Measurements from ENCODE around the gene SPATA17.

The SPATA17 gene

GRCh38 chr1:217717959-217718358 is 86.8 kb downstream of the SPATA17 start:
- no peaks in the 10 kb centered on the region for H3K4me1 Mint-ChIP-seq (ENCODE audit: low read depth)
- no peaks in the 10 kb centered on the region for H3K36me3 Mint-ChIP-seq (ENCODE audit: low read depth)
- H3K9me3 Mint-ChIP-seq, result no peaks in the 10 kb centered on the region
- no peak overlapping the region for H3K4me3 Mint-ChIP-seq
- no peak for DNase-seq (ENCODE audit: low spot score)
- no peak overlapping the region for H3K27ac Mint-ChIP-seq
- no peaks in the 10 kb centered on the region for H3K27me3 Mint-ChIP-seq (ENCODE audit: low read depth)

- H3K27me3 Mint-ChIP-seq (ENCODE audit: low read depth), result no peaks in the 10 kb centered on the region
- no peak overlapping the region for H3K4me3 Mint-ChIP-seq
- H3K27ac Mint-ChIP-seq, result no peak overlapping the region
- no peaks in the 10 kb centered on the region for H3K4me1 Mint-ChIP-seq (ENCODE audit: low read depth)
- DNase-seq (ENCODE audit: low spot score), result no peak
- H3K9me3 Mint-ChIP-seq, result no peaks in the 10 kb centered on the region
- H3K36me3 Mint-ChIP-seq (ENCODE audit: low read depth), result no peaks in the 10 kb centered on the region
These were observed 87.7 kb downstream of the SPATA17 start for GRCh38 chr1:217718873-217719272.

GRCh38 chr1:217721692-217722091 is 90.5 kb downstream of the SPATA17 start:
- H3K27ac Mint-ChIP-seq, result no peak overlapping the region
- DNase-seq (ENCODE audit: low spot score), result no peak
- no peaks in the 10 kb centered on the region for H3K9me3 Mint-ChIP-seq
- no peaks in the 10 kb centered on the region for H3K36me3 Mint-ChIP-seq (ENCODE audit: low read depth)
- no peaks in the 10 kb centered on the region for H3K4me1 Mint-ChIP-seq (ENCODE audit: low read depth)
- no peaks in the 10 kb centered on the region for H3K27me3 Mint-ChIP-seq (ENCODE audit: low read depth)
- no peak overlapping the region for H3K4me3 Mint-ChIP-seq

- no peak for DNase-seq (ENCODE audit: low spot score)
- no peaks in the 10 kb centered on the region for H3K4me1 Mint-ChIP-seq (ENCODE audit: low read depth)
- no peak overlapping the region for H3K27ac Mint-ChIP-seq
- H3K9me3 Mint-ChIP-seq, result no peaks in the 10 kb centered on the region
- H3K36me3 Mint-ChIP-seq (ENCODE audit: low read depth), result no peaks in the 10 kb centered on the region
- H3K4me3 Mint-ChIP-seq, result no peak overlapping the region
- no peaks in the 10 kb centered on the region for H3K27me3 Mint-ChIP-seq (ENCODE audit: low read depth)
These were observed 103.8 kb downstream of the SPATA17 start for GRCh38 chr1:217734973-217735372.

GRCh38 chr1:217747156-217747769 is 116.1 kb downstream of the SPATA17 start:
- H3K27me3 Mint-ChIP-seq (ENCODE audit: low read depth), result no peaks in the 10 kb centered on the region
- H3K4me3 Mint-ChIP-seq, result no peak overlapping the region
- no peak overlapping the region for H3K27ac Mint-ChIP-seq
- DNase-seq (ENCODE audit: low spot score), result no peak
- no peaks in the 10 kb centered on the region for H3K4me1 Mint-ChIP-seq (ENCODE audit: low read depth)
- H3K9me3 Mint-ChIP-seq, result no peaks in the 10 kb centered on the region
- H3K36me3 Mint-ChIP-seq (ENCODE audit: low read depth), result no peaks in the 10 kb centered on the region

- H3K27ac Mint-ChIP-seq, result no peak overlapping the region
- H3K36me3 Mint-ChIP-seq (ENCODE audit: low read depth), result no peaks in the 10 kb centered on the region
- H3K27me3 Mint-ChIP-seq (ENCODE audit: low read depth), result no peaks in the 10 kb centered on the region
- no peak for DNase-seq (ENCODE audit: low spot score)
- H3K4me3 Mint-ChIP-seq, result no peak overlapping the region
- H3K4me1 Mint-ChIP-seq (ENCODE audit: low read depth), result no peaks in the 10 kb centered on the region
- H3K9me3 Mint-ChIP-seq, result no peaks in the 10 kb centered on the region
These were observed 138.6 kb downstream of the SPATA17 start for GRCh38 chr1:217769768-217770167.

- H3K27me3 Mint-ChIP-seq (ENCODE audit: low read depth), result no peaks in the 10 kb centered on the region
- DNase-seq (ENCODE audit: low spot score), result no peak
- no peak overlapping the region for H3K4me3 Mint-ChIP-seq
- no peaks in the 10 kb centered on the region for H3K4me1 Mint-ChIP-seq (ENCODE audit: low read depth)
- no peak overlapping the region for H3K27ac Mint-ChIP-seq
- H3K36me3 Mint-ChIP-seq (ENCODE audit: low read depth), result no peaks in the 10 kb centered on the region
- H3K9me3 Mint-ChIP-seq, result no peaks in the 10 kb centered on the region
These were observed 139.8 kb downstream of the SPATA17 start for GRCh38 chr1:217770918-217771317.

GRCh38 chr1:217776693-217777092 is 145.5 kb downstream of the SPATA17 start:
- H3K9me3 Mint-ChIP-seq, result no peaks in the 10 kb centered on the region
- no peaks in the 10 kb centered on the region for H3K4me1 Mint-ChIP-seq (ENCODE audit: low read depth)
- H3K27ac Mint-ChIP-seq, result no peak overlapping the region
- H3K36me3 Mint-ChIP-seq (ENCODE audit: low read depth), result no peaks in the 10 kb centered on the region
- H3K4me3 Mint-ChIP-seq, result no peak overlapping the region
- no peaks in the 10 kb centered on the region for H3K27me3 Mint-ChIP-seq (ENCODE audit: low read depth)
- no peak for DNase-seq (ENCODE audit: low spot score)

GRCh38 chr1:217781056-217781455 is 149.9 kb downstream of the SPATA17 start:
- Mint-ChIP-seq H3K27ac (no peak overlapping the region), H3K36me3 (ENCODE audit: low read depth) (no peaks in the 10 kb centered on the region), H3K4me1 (ENCODE audit: low read depth) (no peaks in the 10 kb centered on the region), H3K9me3 (peaks cover 4% of the 10 kb centered on the region), H3K4me3 (no peak overlapping the region), H3K27me3 (ENCODE audit: low read depth) (no peaks in the 10 kb centered on the region)
- DNase-seq (ENCODE audit: low spot score), result no peak

GRCh38 chr1:217791091-217791490 is 159.9 kb downstream of the SPATA17 start:
- H3K27me3 Mint-ChIP-seq (ENCODE audit: low read depth), result no peaks in the 10 kb centered on the region
- H3K27ac Mint-ChIP-seq, result no peak overlapping the region
- H3K4me1 Mint-ChIP-seq (ENCODE audit: low read depth), result no peaks in the 10 kb centered on the region
- H3K9me3 Mint-ChIP-seq, result no peaks in the 10 kb centered on the region
- no peak for DNase-seq (ENCODE audit: low spot score)
- H3K36me3 Mint-ChIP-seq (ENCODE audit: low read depth), result no peaks in the 10 kb centered on the region
- H3K4me3 Mint-ChIP-seq, result no peak overlapping the region

- Mint-ChIP-seq H3K27me3 (ENCODE audit: low read depth) (no peaks in the 10 kb centered on the region), H3K4me1 (ENCODE audit: low read depth) (no peaks in the 10 kb centered on the region), H3K27ac (no peak overlapping the region), H3K4me3 (no peak overlapping the region), H3K9me3 (peaks cover 3% of the 10 kb centered on the region), H3K36me3 (ENCODE audit: low read depth) (no peaks in the 10 kb centered on the region)
- DNase-seq (ENCODE audit: low spot score), result no peak
These were observed 174.6 kb downstream of the SPATA17 start for GRCh38 chr1:217805792-217806191.

- Mint-ChIP-seq H3K27ac (no peak overlapping the region), H3K9me3 (peaks cover 6% of the 10 kb centered on the region), H3K4me1 (ENCODE audit: low read depth) (no peaks in the 10 kb centered on the region), H3K27me3 (ENCODE audit: low read depth) (no peaks in the 10 kb centered on the region), H3K4me3 (no peak overlapping the region), H3K36me3 (ENCODE audit: low read depth) (no peaks in the 10 kb centered on the region)
- no peak for DNase-seq (ENCODE audit: low spot score)
These were observed 181.0 kb downstream of the SPATA17 start for GRCh38 chr1:217812175-217812574.

GRCh38 chr1:217813031-217813430 is 181.9 kb downstream of the SPATA17 start:
- Mint-ChIP-seq H3K27me3 (ENCODE audit: low read depth) (no peaks in the 10 kb centered on the region), H3K4me3 (no peak overlapping the region)

GRCh38 chr1:217837691-217838090 is 206.5 kb downstream of the SPATA17 start:
- H3K36me3 Mint-ChIP-seq (ENCODE audit: low read depth), result no peaks in the 10 kb centered on the region
- H3K27me3 Mint-ChIP-seq (ENCODE audit: low read depth), result no peaks in the 10 kb centered on the region
- H3K4me1 Mint-ChIP-seq (ENCODE audit: low read depth), result no peaks in the 10 kb centered on the region
- H3K27ac Mint-ChIP-seq, result no peak overlapping the region
- DNase-seq (ENCODE audit: low spot score), result no peak
- H3K9me3 Mint-ChIP-seq, result no peaks in the 10 kb centered on the region
- no peak overlapping the region for H3K4me3 Mint-ChIP-seq

More at GRCh38 chr1:217813031-217813430, 181.9 kb downstream of the SPATA17 start:
- Mint-ChIP-seq H3K36me3 (ENCODE audit: low read depth) (no peaks in the 10 kb centered on the region), H3K9me3 (peaks cover 13% of the 10 kb centered on the region), H3K27ac (no peak overlapping the region), H3K4me1 (ENCODE audit: low read depth) (no peaks in the 10 kb centered on the region)
- DNase-seq (ENCODE audit: low spot score), result no peak

GRCh38 chr1:217839161-217839560 is 208.0 kb downstream of the SPATA17 start:
- H3K9me3 Mint-ChIP-seq, result no peaks in the 10 kb centered on the region
- no peak overlapping the region for H3K27ac Mint-ChIP-seq
- H3K27me3 Mint-ChIP-seq (ENCODE audit: low read depth), result no peaks in the 10 kb centered on the region
- no peak for DNase-seq (ENCODE audit: low spot score)
- H3K36me3 Mint-ChIP-seq (ENCODE audit: low read depth), result no peaks in the 10 kb centered on the region
- H3K4me1 Mint-ChIP-seq (ENCODE audit: low read depth), result no peaks in the 10 kb centered on the region
- no peak overlapping the region for H3K4me3 Mint-ChIP-seq

Measured in T-helper 2 cell treated with Interferon-gamma antibody and Interleukin-4, amounts not matched to agents 5 μg/mL and 100 μg/mL, for 36 hours (primary cell).